Body of pancreas (tissue), 4 donors: Measurements from ENCODE around the gene UTRN.

Experiments
- CTCF ChIP-seq, 7 experiments: fragments of 450-650 bp in 4 of 7; fragments of 200-600 bp in 3 of 7; sonication (generic) in 3 of 7; IDR thresholded peaks; one replicate each; pipeline ENCODE4 v1.5.1; 2016 to 2019; ENCODE audit warnings: antibody characterized with exemption in 7 of 7
- POLR2A ChIP-seq, 3 donors: fragments of 450-650 bp; IDR thresholded peaks; one replicate each; pipeline ENCODE4 v1.6.1; 2016; ENCODE audit warnings: antibody characterized with exemption in 3 of 3, mild to moderate bottlenecking in 2 of 3

DNA sequence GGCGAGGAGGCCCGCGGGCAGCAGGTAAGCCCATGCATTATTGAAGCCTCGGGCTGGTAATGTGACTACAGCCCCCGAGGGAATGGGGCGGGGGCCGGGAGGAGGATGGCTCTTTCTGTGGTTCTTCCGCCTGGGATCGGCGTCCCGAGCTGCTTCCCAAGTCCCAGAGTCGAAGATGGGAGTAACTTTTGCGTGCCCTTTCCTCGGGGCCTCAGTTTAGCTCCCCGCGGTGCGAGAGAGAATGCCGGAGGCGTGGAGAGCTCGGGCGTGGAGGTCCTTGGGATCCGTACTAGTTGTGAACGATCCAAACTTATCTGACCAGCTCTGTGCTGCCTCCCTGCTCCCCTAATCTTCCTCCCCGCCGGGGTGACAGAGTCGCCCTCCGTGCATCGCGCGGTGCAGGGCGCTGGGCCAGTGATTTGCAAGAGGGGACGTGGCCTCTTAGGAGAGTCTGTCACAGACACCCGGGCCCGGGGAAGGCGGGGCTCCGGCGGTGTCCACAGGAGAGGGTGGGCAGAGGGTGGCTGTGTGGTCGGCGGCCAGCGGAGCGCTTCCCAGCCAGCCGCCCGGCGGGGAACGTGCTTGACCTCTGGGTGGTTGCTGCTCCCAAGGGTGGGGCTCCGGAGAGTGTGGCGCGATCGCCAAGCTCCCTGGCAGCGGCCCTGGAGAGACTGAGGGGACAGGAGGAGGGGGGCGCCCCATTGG, 815 bp downstream of the UTRN start:
- peak in 1 of 7 experiments; percentile 3 for TF ChIP-seq CTCF (IDR thresholded peaks at IDR 0.05)
- TF ChIP-seq POLR2A (IDR thresholded peaks at IDR 0.05): peak in 2 of 3 donors; percentile 38 to 41
